Measurements from ENCODE around the gene TANGO2.

The TANGO2 gene

GRCh38 chr22:20043057-20043996 lies 22.4 kb downstream of the TANGO2 start:
- no peak for DNase-seq (ENCODE audit: low read depth)
- in situ Hi-C loops (cut with HindIII; ENCODE audit: low sequenced_read_pairs): no loop called here

DNA sequence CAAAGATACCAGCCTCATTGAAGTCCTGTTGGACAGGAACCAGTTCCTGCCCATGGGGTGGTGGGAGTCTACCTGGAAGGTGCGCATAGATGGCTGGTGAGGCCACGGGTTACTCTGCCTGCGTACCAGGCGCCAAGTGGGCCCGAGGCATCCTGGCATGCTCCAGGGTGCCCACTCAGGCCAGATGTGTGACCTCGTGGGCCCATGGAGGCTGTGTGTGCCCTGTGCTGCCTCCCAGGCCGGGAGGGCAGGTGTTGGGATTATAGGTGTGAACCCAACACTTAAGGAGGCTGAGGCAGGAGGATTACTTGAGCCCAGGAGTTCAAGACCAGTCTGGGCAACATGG lies 23.1 kb downstream of the TANGO2 start:
- in situ Hi-C loops (cut with HindIII; ENCODE audit: low sequenced_read_pairs): no loop called here
- no peak overlapping the region for H3K4me3 ChIP-seq (ENCODE audit: low read depth, low read length)
- TF ChIP-seq, protein P1, sequence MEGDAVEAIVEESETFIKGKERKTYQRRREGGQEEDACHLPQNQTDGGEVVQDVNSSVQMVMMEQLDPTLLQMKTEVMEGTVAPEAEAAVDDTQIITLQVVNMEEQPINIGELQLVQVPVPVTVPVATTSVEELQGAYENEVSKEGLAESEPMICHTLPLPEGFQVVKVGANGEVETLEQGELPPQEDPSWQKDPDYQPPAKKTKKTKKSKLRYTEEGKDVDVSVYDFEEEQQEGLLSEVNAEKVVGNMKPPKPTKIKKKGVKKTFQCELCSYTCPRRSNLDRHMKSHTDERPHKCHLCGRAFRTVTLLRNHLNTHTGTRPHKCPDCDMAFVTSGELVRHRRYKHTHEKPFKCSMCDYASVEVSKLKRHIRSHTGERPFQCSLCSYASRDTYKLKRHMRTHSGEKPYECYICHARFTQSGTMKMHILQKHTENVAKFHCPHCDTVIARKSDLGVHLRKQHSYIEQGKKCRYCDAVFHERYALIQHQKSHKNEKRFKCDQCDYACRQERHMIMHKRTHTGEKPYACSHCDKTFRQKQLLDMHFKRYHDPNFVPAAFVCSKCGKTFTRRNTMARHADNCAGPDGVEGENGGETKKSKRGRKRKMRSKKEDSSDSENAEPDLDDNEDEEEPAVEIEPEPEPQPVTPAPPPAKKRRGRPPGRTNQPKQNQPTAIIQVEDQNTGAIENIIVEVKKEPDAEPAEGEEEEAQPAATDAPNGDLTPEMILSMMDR (IDR thresholded peaks at IDR 0.05; ENCODE audit: low read depth, low read length, missing control alignments): no peak
- no peak for DNase-seq (ENCODE audit: low read depth)

More at GRCh38 chr22:20043057-20043996, 22.4 kb downstream of the TANGO2 start:
- no peak overlapping the region for H3K4me3 ChIP-seq (ENCODE audit: low read depth, low read length)
- TF ChIP-seq, protein P1 (IDR thresholded peaks at IDR 0.05; ENCODE audit: low read depth, low read length, missing control alignments): no peak

- no peak for DNase-seq (ENCODE audit: low read depth)
- H3K4me3 ChIP-seq (ENCODE audit: low read depth, low read length): no peak overlapping the region
- TF ChIP-seq, protein P1 (IDR thresholded peaks at IDR 0.05; ENCODE audit: low read depth, low read length, missing control alignments): no peak
- in situ Hi-C loops (cut with HindIII; ENCODE audit: low sequenced_read_pairs): no loop called here
Measured at GRCh38 chr22:20044495-20045151, 23.7 kb downstream of the TANGO2 start.

GRCh38 chr22:20046730-20047129 lies 25.8 kb downstream of the TANGO2 start:
- DNase-seq (ENCODE audit: low read depth): no peak
- TF ChIP-seq, protein P1 (IDR thresholded peaks at IDR 0.05; ENCODE audit: low read depth, low read length, missing control alignments): no peak
- in situ Hi-C loops (cut with HindIII; ENCODE audit: low sequenced_read_pairs): no loop called here
- H3K4me3 ChIP-seq (ENCODE audit: low read depth, low read length): no peak overlapping the region

DNA sequence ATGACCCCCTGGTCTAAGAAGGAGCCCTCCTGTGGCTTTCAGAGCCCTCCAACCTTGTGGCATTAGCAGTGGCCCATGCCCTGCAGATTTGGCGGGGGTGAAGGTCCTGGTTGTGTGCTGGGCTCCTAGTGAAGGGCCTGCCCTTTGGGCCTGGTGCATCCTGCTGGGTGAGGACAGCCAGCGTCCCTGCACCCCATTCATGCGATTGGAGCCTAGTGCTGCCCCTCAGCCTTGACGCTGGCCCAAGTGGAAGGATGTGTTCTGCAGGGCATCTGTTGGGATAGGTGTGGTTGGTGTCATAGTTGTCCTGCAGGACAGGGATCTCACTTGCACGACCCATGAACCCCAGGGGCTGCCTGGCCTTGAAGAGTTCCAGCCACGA lies 31.0 kb downstream of the TANGO2 start:
- DNase-seq (ENCODE audit: low read depth): no peak
- TF ChIP-seq, protein P1 (IDR thresholded peaks at IDR 0.05; ENCODE audit: low read depth, low read length, missing control alignments): no peak
- no peak overlapping the region for H3K4me3 ChIP-seq (ENCODE audit: low read depth, low read length)
- in situ Hi-C loops (cut with HindIII; ENCODE audit: low sequenced_read_pairs): no loop called here

- no peak overlapping the region for H3K4me3 ChIP-seq (ENCODE audit: low read depth, low read length)
- no peak for DNase-seq (ENCODE audit: low read depth)
- in situ Hi-C loops (cut with HindIII; ENCODE audit: low sequenced_read_pairs): no loop called here
- TF ChIP-seq, protein P1 (IDR thresholded peaks at IDR 0.05; ENCODE audit: low read depth, low read length, missing control alignments): no peak
Measured at GRCh38 chr22:20052309-20053259, 31.7 kb downstream of the TANGO2 start.

Measured in astrocyte of the cerebellum (primary cell).